ENCODE data around the gene CBX7. TPM values are rescaled to one million over a fixed set of nuclear protein-coding genes. Genes with fewer than 3 reads are reported as not detected.
A peak's percentile ranks its signal among the peaks of the same experiment; 100 is the strongest.

The CBX7 gene
- total RNA-seq, 2 experiments from 2014 or later = 11.9 to 19.6 TPM

- Histone ChIP-seq H3K36me3 (ENCODE audit: insufficient read depth, low read length) (no peaks in the 10 kb centered on the region), H3K27ac (ENCODE audit: low read depth, low read length, poor library complexity, severe bottlenecking) (no peak overlapping the region), H3K4me2 (ENCODE audit: low read length) (no peak overlapping the region), H3K9me3 (ENCODE audit: low read length) (no peaks in the 10 kb centered on the region), H3K79me2 (ENCODE audit: insufficient read depth, low read depth, low read length) (no peaks in the 10 kb centered on the region), H4K20me1 (ENCODE audit: insufficient read depth, low read length) (no peaks in the 10 kb centered on the region), H2AFZ (ENCODE audit: low read length) (no peak overlapping the region), H3K4me1 (ENCODE audit: insufficient read depth, low read length, poor library complexity, severe bottlenecking) (peaks cover 5% of the 10 kb centered on the region), H3K4me3 (ENCODE audit: low read depth, low read length, poor library complexity, severe bottlenecking) (no peak overlapping the region), H3K9me2 (ENCODE audit: insufficient read depth, low read length) (no peaks in the 10 kb centered on the region)
- ChIA-PET CTCF (ENCODE audit: unreplicated experiment) (no interaction called here), POLR2A (no interaction called here)
- no peak for DNase-seq (ENCODE audit: low spot score)
- intact Hi-C loops (cut with micrococcal nuclease; ENCODE audit: unreplicated experiment) = loop anchor here (1.0 to 5.0 kb wide), 3 partner anchors 150 to 356 kb away; no protein-coding TSS in a partner anchor
- no TSS peak for BruUV-seq (replicated peaks)
- TF ChIP-seq CTCF (conservative IDR thresholded peaks at IDR 0.05; ENCODE audit: low read length) (no peak), EZH2phosphoT487 (IDR thresholded peaks at IDR 0.05; ENCODE audit: borderline replicate concordance, low read depth, low read length) (no peak)
Measured at GRCh38 chr22:39122772-39123470, 29.6 kb downstream of the CBX7 start.

GRCh38 chr22:39120983-39121382 lies 31.5 kb downstream of the CBX7 start:
- TF ChIP-seq CTCF (conservative IDR thresholded peaks at IDR 0.05; ENCODE audit: low read length) = no peak
- TF ChIP-seq EZH2phosphoT487 (IDR thresholded peaks at IDR 0.05; ENCODE audit: borderline replicate concordance, low read depth, low read length) = no peak
- CTCF ChIA-PET (ENCODE audit: unreplicated experiment) = no interaction called here
- H3K4me2 ChIP-seq (ENCODE audit: low read length) = no peak overlapping the region
- H3K36me3 ChIP-seq (ENCODE audit: insufficient read depth, low read length) = no peaks in the 10 kb centered on the region
- intact Hi-C loops (cut with micrococcal nuclease; ENCODE audit: unreplicated experiment) = loop anchor here (5.0 kb wide), 1 partner anchor 354 kb away; no protein-coding TSS in a partner anchor
- H4K20me1 ChIP-seq (ENCODE audit: insufficient read depth, low read length) = no peaks in the 10 kb centered on the region
- no peaks in the 10 kb centered on the region for H3K9me3 ChIP-seq (ENCODE audit: low read length)
- DNase-seq (ENCODE audit: low spot score) = no peak
- no peak overlapping the region for H3K4me3 ChIP-seq (ENCODE audit: low read depth, low read length, poor library complexity, severe bottlenecking)
- H2AFZ ChIP-seq (ENCODE audit: low read length) = no peak overlapping the region
- BruUV-seq (replicated peaks) = no TSS peak
- H3K27ac ChIP-seq (ENCODE audit: low read depth, low read length, poor library complexity, severe bottlenecking) = no peak overlapping the region
- H3K4me1 ChIP-seq (ENCODE audit: insufficient read depth, low read length, poor library complexity, severe bottlenecking) = peaks cover 24% of the 10 kb centered on the region
- H3K79me2 ChIP-seq (ENCODE audit: insufficient read depth, low read depth, low read length) = no peaks in the 10 kb centered on the region
- no peaks in the 10 kb centered on the region for H3K9me2 ChIP-seq (ENCODE audit: insufficient read depth, low read length)
- POLR2A ChIA-PET = no interaction called here

GRCh38 chr22:39117585-39118191 lies 34.8 kb downstream of the CBX7 start:
- intact Hi-C loops (cut with micrococcal nuclease; ENCODE audit: unreplicated experiment) = loop anchor here (1.0 kb wide), 2 partner anchors 110 to 247 kb away; no protein-coding TSS in a partner anchor
- peak; percentile 84 for DNase-seq (ENCODE audit: low spot score)
- Histone ChIP-seq H3K79me2 (ENCODE audit: insufficient read depth, low read depth, low read length) (no peaks in the 10 kb centered on the region), H3K4me1 (ENCODE audit: insufficient read depth, low read length, poor library complexity, severe bottlenecking) (peaks cover 50% of the 10 kb centered on the region), H3K27ac (ENCODE audit: low read depth, low read length, poor library complexity, severe bottlenecking) (peak overlapping the region; percentile 46), H3K4me2 (ENCODE audit: low read length) (peak overlapping the region; percentile 62), H2AFZ (ENCODE audit: low read length) (peak overlapping the region; percentile 92), H3K9me3 (ENCODE audit: low read length) (peaks cover 3% of the 10 kb centered on the region; the same call in 1 of the 2 replicates), H4K20me1 (ENCODE audit: insufficient read depth, low read length) (no peaks in the 10 kb centered on the region), H3K36me3 (ENCODE audit: insufficient read depth, low read length) (no peaks in the 10 kb centered on the region), H3K4me3 (ENCODE audit: low read depth, low read length, poor library complexity, severe bottlenecking) (peak overlapping the region; percentile 43), H3K9me2 (ENCODE audit: insufficient read depth, low read length) (no peaks in the 10 kb centered on the region)
- CTCF ChIA-PET (ENCODE audit: unreplicated experiment) = no interaction called here
- BruUV-seq (replicated peaks) = no TSS peak
- peak; percentile 90 for TF ChIP-seq CTCF (conservative IDR thresholded peaks at IDR 0.05; ENCODE audit: low read length)
- no peak for TF ChIP-seq EZH2phosphoT487 (IDR thresholded peaks at IDR 0.05; ENCODE audit: borderline replicate concordance, low read depth, low read length)
- POLR2A ChIA-PET = interaction anchor here (0.6 to 0.7 kb wide), 2 partner anchors 44 to 59 kb away, joined by 3 to 4 read pairs; no protein-coding TSS in a partner anchor

Measured in OCI-LY7 (cell line).